CD4-positive, alpha-beta T cell treated with Interleukin-15 for 1 hour (primary cell): ENCODE data around the gene GRIN2A.

Experiments
- DNase-seq: peaks from one replicate; pipeline ENCODE4 v3.0.0-alpha.2; 2020

GRIN2A gene

DNA sequence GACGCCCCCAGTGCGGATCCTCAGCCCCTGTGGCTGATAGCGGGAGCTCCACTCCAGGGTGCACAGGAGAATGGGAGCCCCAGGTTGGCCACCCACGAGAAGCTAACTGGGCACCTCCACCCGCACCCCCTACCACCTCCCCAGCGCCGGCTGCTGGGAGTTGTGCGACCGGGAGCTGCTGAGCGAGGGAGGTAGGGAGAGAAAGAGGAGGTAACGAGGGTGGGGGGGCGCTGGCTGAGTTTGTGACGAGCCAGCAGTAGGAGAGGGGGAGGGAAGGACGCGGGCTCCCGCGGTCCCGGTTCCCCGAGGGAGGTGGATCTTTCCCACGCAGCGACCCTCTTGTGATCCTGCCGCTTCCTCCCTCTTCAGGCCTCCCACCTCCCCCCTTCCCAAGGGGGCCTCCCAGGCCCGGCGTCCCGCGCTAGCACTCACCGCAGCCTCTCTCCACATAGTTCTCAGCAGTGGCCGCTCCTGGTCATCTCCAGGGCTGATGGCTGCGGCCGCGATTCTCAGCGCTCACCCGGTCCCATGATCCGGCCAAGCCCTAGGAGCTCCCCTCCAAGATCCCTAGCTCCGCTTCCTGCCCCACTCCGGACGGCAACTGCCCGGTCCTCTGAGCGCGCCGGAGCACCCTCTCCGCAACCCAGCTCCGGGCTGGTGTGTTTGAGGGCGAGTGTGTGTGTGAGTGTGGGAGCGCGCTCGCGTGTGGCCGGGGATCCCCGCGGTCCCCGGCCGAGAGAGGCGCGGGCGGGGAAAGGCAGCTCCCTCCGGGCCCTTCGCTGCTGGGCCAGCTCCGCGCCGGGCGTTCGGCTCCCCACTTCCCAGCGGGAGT is at the start of gene GRIN2A:
GRIN2A (minus strand) TSS at position 207 of the 832 bp plus-strand sequence. CDS start 2,017 bp downstream, outside the sequence.
- no peak for DNase-seq

DNA sequence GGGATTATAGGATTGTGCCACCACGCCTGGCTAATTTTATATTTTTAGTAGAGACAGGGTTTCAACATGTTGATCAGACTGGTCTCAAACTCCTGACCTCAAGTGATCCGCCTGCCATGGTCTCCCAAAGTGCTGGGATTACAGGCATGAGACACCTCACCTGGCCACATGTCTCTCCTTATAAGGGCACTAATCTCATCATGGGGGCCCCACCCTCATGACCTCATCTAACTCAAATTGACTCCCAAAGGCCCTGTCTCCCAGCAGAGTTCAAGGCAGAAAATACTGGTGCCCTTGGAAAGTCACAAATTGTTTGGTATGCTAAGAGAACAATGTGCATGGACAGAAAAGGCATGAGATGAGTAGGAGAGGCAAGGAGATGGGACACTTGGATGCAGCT is 49.3 kb upstream of the GRIN2A start:
- DNase-seq, result no peak

DNA sequence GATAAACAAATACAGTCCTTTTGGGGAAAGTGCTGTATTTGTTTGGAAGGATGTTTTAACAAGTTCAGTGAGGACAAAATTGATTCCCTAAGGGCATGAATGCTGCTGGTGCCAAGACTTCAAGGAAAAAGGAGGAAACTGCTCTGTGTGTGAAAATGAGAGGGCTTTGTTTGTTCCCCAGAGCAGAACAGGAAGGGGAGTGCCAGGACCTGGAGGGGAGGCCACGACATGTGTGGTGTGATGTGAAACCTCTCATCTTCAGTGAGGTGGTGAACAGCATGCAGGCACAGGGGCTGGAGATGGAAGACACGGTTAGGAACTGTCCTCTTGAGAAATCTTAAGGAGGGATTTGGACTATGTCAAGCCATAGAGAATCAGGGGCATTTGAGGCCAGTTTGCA is 46.6 kb upstream of the GRIN2A start:
- DNase-seq, result no peak

DNA sequence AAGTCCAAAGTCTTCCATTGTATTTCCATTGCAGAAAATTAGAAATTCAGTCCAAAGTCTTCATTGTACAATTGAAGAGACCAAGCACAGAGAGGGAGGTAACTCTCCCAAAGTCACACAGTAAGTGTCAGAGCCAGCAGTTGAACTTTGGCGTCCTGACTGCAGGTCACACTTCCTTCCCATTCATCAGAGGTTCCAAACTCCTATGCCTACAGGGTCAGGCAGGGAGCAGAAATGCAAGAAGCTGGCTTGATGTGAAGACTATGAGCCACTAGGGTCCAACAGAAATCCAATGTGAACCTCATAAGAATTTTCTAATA is 44.7 kb upstream of the GRIN2A start:
- no peak for DNase-seq

DNA sequence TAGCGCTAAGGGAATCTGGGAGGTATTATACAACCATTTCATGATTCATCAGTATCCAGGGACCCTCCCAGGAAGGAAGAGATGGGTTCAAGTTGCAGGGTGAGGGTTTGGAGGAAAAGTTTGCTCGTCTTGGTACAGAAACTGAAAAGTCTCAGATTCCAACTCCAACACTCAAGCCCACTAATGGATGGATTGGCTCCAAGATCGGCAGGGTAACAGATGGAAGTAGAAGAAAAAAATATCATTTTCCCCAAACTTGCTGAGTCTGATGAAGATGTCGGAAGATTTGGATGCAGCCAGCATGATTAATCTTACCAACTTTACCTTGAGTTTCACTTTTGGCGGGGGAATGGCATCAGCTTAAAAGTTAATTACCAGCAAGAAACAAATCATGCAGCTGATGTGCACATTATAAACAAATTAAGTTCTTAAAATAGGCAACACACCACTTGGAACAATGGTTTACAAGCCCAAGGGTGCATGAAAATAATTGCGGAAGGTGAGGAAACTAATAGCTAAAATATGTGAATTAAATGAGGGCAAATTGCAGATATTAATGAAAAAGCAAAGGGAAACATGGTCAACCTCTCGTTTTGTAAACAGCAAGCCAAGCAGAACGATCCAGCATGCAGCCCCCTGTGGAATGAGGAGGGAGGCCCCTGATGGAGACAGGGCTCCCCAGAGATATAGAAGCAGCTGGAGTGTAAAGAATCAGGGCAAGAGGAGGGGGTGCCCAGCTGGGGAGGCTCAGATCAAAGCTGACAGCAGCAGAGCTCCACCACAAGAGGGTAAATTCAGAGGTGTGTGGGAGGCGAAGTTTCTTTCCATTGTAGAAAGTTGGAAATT is 44.1 kb upstream of the GRIN2A start:
- DNase-seq, result no peak

DNA sequence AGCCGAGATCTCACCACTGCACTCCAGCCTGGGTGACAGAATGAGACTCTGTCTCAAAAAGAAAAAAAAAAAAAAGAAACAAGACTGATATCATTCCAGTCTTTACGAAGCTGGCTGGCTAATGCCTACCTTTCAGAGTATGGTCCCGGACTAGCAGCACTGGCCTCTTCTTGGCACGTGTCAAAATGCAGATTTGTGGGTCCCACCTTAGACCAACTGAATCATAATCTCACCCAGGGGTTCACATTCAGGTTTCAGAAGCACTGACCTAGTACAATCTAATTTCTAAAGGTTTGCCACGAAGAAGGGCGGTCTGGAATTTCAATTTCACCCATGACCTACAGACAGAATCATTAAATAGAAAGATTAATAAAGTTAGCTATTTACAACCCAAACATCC is 43.4 kb upstream of the GRIN2A start:
- no peak for DNase-seq

DNA sequence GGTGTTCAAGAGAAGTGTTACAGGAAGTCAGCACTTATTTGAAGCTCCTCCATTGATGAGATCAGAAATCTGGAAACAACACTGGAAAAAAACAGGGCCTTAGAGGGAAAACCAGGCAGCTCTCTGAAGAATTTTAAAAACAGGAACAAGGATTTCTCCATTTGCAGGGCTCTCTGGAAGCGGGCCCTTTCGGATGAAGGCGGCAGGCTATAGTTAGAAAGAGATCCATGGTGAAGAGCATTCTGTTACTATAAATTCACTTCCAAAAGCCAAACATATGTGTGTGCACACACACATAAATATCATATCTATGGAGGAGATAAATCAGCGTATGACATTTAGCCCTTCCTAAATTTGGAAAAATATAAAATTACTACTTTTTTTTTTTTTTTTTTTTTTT is 42.6 kb upstream of the GRIN2A start:
- no peak for DNase-seq

DNA sequence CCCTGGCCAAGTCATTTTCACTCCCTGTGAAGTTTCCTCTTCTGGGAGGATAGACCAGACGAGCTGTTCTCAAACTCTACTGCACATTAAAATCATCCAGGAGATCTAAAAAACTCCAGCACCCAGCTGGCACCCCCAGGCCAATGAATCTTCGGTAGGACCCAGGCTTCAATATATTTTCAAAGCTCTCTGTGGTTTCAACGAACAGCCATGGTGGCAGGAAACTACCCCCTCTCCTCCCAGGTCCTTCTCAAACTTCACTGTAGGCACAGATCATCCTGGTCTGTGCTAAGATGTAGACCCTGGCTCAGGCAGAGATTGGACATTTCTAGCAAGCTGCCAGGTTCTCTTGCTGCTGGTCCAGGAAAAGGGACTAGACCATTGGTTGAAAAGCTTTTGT is 38.7 kb upstream of the GRIN2A start:
- DNase-seq, result no peak

DNA sequence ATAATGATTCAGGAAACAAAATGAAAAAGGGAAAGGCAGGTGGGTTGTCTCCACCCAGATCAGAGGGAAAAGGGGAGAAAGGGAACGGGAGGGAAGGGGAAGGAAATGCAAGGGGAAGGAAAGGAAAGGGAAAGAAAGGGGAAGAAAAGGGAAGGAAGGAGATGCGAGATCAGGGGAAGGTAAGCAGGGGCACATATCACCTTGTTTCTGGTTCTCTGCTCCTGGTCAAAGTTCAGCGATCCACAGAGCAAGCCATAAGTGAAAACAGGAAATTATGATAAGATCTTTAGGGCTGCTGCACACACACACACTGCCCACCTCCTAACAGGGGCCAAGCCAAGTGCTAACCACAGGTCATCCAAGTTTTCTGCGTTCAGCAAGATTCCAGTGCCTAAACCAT is 37.5 kb upstream of the GRIN2A start:
- DNase-seq, result no peak

DNA sequence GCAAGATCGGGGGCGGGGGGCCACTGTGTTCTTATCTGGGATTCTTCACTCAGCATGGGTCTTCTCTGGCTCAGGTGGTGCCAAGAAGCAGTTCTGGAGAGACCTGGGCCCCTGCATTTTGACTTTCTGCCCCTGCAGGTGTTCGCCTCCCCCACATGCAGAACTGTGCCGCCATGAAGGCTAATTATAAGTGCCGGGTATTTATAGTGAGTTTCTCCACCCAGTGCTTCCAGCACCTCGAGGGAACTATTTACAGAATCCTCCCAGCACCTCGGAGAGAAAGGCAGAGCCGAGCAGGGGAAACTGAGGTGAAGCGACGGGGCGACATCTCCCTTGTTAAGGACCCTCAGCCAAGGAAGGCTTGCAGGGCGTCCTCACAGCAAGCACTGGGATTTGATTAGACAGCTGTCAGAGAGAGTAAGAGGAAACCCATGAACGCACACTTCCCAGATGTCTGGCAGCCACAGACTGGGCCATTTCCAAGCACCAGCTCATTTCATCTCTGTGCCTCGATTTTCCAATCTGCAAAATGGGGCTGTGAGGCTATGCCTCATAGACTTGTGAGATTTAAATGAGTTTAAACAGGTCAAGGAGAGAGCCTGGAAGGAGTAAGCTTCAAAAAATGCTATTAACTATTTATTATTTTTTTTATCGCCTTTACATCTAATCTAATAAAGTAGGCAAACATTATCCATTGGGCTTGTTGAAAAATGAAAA is 36.4 kb upstream of the GRIN2A start:
- no peak for DNase-seq

DNA sequence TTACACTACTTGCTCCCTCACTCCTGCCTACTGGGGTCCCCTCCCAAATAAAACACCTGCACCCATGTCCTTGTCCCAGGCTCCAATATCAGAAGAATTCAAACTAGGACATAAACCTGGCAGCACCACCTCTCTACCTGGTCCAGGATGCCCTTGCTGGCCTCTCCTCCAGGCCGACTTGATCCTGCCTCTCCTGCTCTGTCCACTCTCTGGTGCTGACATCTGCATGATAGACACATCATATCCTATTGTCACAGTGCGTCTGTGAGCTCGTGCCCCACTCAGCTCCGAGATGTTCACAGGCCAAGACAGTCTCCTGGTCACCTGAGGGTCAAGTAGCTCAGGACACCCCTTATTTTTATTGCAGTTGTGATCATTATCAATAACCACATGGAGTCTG is 31.5 kb upstream of the GRIN2A start:
- DNase-seq, result no peak

DNA sequence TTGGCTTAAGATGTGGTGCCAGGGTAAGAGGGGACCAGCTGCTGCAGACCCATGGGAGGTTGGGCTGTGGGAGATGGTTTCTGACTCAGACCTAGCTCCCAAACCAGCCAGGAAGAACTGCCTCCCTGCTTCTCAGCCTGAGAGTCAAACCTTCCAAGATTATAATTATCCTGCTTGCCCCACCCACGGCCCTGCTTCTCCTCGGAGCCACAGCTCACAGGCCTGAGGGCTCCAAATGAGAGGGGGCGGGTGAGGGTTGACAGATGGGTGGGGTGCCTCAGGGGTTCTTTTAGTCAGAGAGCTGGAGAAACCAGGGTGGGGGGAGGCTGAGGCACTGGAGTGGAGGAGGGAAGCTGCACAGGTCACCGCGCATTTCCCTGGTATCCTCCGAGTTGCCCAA is 28.7 kb upstream of the GRIN2A start:
- DNase-seq, result no peak

DNA sequence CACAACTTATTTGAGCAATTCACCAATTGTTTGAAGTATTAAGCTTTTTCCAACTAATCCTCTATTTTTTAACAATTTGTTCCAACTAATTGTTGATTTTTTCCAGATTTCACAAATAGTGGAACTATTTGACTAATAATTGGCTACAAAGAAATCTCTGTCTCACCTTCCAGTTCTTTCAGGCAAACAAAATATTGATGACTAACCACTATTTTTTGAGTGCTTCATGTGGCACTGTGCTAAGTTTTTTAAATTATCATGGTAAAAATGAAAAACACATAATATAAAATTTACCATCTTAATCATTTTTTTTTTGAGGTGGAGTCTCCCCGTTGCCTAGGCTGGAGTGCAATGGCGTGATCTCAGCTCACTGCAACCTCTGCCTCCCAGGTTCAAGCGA is 24.6 kb upstream of the GRIN2A start:
- DNase-seq, result no peak

DNA sequence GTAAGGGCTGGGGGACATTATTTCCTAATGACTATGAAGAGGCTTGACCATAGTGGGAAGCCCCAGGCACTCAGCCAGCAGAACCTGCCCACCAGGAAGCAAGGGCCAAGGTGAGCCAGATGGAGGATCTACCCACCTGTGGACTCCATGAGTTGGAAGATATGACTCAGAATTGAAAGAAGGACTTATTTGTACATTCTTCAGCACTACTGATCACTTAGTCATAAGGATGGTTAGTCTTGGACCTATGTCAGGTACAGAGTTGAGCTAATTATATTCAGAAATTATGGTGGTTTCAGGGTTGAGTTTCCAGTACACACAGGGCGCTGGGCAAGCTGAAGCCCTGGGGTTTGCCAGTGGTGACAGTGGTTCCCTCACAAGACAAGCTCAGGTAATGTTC is 24.0 kb upstream of the GRIN2A start:
- no peak for DNase-seq

DNA sequence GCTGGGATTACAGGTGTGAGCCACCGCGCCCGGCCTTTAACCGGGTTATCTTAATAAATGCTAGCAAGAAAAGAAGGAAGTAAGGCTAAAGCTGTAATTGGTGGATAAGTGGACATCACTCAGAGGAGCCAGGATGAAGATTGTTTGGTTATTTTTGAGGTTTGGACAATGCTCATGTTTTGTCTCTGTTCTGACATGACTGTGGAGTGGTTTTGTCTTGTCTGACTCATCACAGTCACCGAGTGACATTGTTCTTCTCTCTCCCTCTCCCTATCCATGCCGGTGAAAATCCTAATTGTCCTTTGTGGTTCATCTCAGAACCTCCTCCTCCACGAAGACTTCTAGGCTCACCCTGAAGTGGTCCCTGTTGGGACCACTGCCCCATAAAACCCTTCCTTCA is 23.5 kb upstream of the GRIN2A start:
- no peak for DNase-seq

DNA sequence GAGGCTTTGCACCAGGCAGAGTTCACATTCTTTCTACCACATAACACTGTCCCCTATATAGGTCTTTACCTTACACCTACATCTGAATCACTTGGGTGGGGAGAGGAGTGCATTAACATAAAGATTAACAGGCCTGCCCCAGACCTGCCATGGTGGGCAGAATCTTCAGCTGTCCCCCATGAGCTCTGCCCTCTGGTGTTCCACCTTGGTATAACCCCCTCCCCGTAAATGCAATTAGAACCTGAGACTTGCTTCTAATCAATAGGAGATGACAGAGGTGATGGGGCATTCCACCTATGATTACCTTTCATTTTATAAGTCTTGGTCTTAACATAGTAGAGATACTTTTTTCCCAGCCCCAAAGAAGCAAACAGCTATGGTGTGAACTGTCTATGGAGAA is 20.4 kb upstream of the GRIN2A start:
- no peak for DNase-seq

DNA sequence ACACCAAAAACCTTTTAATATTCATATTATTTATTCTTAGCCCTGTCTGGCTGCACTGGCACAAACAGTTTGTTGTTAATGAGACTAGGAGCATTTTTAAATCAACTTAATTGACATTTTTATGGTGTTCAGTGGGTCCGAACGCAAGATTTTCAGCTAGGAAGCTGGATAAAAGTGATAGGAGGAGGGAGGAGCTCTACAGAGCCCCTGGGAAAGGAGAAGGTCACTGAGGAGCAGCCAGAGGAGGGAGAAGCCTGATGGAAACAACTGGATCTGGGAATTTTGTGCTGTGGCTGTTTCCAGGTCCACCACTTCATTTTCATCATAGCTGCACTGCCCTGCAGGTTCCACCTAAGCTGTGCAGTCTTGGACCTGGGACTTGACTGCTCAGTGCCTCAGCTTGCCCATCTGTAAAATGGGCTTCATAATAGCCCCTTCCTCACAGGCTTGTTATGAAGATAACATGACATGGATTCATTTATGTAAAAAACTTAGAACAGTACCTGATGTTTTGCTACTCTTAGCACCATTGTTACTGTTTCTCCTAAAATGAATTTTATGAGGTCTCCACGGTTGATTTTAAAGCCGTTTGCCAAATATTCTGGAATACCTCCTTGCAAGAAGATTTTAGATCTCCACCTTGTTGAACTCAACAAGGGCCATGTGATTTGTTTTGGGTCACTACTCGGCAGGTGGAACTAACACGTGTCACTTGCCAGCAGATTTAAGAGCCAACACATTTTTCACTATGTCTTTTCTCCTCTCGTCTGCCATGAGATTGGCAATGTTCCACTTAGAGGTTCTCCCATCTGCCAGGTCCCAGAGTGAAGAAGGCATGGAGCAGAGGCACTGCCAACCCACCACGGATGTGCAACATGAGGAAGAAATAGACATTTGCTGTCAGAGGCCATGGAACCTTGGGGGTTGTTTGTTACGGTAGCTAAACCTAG is 18.7 kb upstream of the GRIN2A start:
- DNase-seq, result no peak

DNA sequence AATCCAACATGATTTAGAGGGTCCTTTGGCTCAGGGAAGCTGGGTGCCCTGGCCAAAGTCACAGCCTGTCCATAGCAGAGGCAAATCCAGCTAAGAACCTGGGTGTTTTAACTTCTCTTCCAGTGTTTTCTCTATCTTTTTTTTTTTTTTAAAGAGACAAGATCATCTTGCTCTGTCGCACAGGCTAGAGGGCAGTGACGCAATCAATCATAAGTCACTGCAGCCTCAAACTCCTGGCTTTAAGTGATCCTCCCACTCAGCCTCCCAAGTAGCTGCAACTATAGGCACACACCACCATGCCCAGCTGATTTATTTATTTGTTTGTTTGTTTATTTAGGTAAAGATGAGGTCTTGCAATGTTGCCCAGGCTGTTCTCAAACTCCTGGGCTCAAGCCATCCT is 14.8 kb upstream of the GRIN2A start:
- DNase-seq, result no peak

DNA sequence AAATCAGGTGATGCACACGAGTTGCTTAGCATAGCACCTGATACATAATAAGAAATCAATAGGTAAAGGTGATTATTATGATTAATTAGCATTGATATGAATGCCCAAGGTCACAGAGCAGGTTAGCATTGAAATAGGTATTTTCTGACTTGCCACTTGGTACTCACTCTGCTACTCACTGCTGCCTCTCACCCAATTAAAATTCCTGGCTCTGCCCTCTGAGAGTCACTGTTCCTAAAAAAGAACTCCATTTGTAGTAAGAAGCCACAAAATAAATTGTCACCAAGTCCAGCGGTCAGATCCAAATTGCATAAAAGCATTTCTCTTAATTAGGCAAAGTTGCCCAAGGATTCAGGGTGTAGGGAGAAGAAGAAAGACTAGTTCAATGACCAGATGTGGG is 8.9 kb upstream of the GRIN2A start:
- no peak for DNase-seq

DNA sequence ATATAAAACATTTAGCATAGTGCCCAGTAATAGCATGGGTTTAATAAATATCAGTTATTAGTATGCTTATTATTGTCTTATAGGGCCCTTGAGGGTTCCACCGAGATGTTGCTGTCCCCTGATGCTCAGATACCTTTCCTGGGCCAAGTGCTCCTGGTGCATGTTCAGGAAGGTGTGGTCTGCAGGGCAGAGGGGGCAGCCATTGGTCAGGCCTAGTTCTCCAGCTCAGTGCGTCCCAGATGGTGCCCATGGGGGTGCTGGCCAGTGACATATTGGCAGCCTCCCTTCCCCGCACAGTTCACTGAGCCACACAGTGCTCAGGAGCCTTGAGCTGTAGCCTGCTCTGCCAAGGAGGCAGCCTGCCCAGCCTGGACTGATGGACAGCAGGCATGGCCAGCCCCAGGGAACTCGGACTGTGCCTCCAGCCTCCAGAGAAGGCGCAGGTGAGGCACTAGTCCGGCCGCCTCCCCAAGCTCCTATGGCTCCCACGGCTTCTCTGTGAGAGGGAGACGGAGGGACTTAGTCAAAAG is 7.7 kb upstream of the GRIN2A start:
- no peak for DNase-seq

DNA sequence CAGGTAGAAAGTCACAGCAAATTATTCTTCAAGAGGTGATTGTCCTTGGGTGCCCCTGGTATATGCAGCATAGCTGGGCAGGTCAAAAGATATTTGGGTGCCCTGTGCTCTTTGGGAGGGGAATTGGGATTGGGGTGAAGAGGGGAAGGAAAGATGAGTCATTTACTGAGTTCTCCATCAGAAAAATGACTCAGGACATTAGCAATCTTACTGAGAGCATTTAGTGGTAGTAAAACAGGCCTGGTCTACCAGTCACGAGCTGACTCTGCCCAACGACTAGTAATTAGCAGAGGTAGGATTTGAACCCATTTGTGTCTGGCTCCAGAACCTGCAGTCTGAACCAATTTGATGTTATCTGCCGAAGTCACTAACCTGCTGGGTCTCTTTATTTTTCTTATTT is 6.0 kb upstream of the GRIN2A start:
- DNase-seq, result no peak
